ENCODE data around the gene ITPKB. TPM values are rescaled to one million over a fixed set of nuclear protein-coding genes. Genes with fewer than 3 reads are reported as not detected.
"Not testable (repeated sequence)": the region's sequence is repeated elsewhere in the genome, so short reads cannot be mapped to it uniquely, and the experiment has no call there.

The ITPKB gene
- total RNA-seq, 4 donors from 2014 or later, result 22.2 to 68.6 (median 31.5) TPM

- ATAC-seq (ENCODE audit: low FRiP score) (no peak), DNase-seq (ENCODE audit: low spot score) (no peak)
- TF ChIP-seq, protein P1, sequence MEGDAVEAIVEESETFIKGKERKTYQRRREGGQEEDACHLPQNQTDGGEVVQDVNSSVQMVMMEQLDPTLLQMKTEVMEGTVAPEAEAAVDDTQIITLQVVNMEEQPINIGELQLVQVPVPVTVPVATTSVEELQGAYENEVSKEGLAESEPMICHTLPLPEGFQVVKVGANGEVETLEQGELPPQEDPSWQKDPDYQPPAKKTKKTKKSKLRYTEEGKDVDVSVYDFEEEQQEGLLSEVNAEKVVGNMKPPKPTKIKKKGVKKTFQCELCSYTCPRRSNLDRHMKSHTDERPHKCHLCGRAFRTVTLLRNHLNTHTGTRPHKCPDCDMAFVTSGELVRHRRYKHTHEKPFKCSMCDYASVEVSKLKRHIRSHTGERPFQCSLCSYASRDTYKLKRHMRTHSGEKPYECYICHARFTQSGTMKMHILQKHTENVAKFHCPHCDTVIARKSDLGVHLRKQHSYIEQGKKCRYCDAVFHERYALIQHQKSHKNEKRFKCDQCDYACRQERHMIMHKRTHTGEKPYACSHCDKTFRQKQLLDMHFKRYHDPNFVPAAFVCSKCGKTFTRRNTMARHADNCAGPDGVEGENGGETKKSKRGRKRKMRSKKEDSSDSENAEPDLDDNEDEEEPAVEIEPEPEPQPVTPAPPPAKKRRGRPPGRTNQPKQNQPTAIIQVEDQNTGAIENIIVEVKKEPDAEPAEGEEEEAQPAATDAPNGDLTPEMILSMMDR (IDR thresholded peaks at IDR 0.05), result no peak
Measured at GRCh38 chr1:226639631-226640061, 99.4 kb downstream of the ITPKB start.

DNA sequence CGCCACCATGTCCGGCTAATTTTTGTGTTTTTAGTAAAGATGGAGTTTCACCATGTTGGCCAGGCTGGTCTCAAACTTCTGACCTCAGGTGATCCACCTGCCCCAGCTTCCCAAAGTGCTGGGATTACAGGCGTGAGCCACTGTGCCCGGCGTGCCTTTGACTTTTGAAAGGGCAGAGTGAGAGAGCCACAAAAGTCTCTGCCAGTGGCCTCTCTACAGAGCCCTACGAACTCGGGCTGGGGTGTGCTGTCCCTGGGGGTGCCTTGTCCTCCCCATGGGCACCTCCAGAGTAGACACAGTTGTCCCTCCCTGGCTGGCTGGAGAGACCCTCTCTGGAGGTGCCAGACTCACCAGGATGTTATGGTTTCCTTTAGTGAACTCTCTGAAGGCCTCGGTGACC is 99.9 kb downstream of the ITPKB start:
- not testable (repeated sequence) for DNase-seq (ENCODE audit: low spot score); ATAC-seq (ENCODE audit: low FRiP score)

GRCh38 chr1:226638608-226639007 is 100.5 kb downstream of the ITPKB start:
- TF ChIP-seq, protein P1 (IDR thresholded peaks at IDR 0.05), result no peak
- DNase-seq (ENCODE audit: low spot score) (no peak), ATAC-seq (ENCODE audit: low FRiP score) (no peak)

GRCh38 chr1:226638001-226638601 is 101.0 kb downstream of the ITPKB start:
- TF ChIP-seq, protein P1 (IDR thresholded peaks at IDR 0.05), result no peak
- DNase-seq (ENCODE audit: low spot score) (no peak), ATAC-seq (ENCODE audit: low FRiP score) (no peak)

GRCh38 chr1:226637147-226637935 is 101.7 kb downstream of the ITPKB start:
- no peak for ATAC-seq (ENCODE audit: low FRiP score)
- TF ChIP-seq, protein P1 (IDR thresholded peaks at IDR 0.05), result no peak
- no peak for DNase-seq (ENCODE audit: low spot score)

DNA sequence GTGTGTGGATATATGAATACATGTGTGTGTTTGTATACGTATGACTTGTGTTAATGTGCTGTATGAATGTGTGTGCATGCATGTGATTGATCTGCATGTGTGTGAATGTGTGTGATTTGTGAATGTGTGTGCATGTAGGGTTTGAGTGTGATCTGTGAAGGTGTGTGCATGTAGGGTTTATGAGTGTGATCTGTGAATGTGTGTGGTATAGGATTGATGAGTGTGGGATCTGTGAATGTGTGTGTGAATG is 102.3 kb downstream of the ITPKB start:
- ATAC-seq (ENCODE audit: low FRiP score) (no peak), DNase-seq (ENCODE audit: low spot score) (no peak)
- TF ChIP-seq, protein P1 (IDR thresholded peaks at IDR 0.05), result no peak

DNA sequence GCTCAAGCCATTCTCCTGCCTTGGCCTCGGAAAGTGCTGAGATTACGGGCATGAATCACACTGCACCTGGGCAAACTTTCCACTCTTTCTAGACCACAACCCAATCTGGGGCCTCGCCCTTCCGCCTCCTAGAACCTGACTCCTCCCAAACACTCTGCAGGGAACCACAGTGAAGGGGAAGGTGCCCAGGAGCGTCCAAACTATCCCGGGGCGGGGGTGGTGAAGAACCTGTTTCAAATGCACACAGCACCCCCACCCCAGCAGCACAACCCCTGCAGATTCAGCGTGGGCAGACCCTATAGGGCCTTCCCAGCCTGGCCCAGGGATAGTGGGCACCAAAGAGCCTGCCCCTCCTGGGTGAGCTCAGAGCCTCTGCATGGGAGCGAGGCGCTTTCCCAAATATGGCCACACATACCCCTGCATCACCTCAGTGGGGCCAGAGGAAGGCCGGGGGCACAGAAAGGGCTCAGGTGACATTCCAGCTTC is 103.6 kb downstream of the ITPKB start:
- TF ChIP-seq, protein P1 (IDR thresholded peaks at IDR 0.05), result no peak
- DNase-seq (ENCODE audit: low spot score), result no peak
- ATAC-seq (ENCODE audit: low FRiP score), result no peak
